Activated CD4-positive, CD25-positive, alpha-beta regulatory T cell (primary cell): ENCODE measurements around the gene MTHFSD.

Source experiments
- DNase-seq, 4 experiments: peaks; one replicate each; lab custom pipeline; 2025; lab: John Stamatoyannopoulos, UW

Gene MTHFSD

GRCh38 chr16:86584071-86584685 is 29.1 kb upstream of the MTHFSD start:
- no peak for DNase-seq

GRCh38 chr16:86581458-86581857 is 26.4 kb upstream of the MTHFSD start:
- no peak for DNase-seq

DNA sequence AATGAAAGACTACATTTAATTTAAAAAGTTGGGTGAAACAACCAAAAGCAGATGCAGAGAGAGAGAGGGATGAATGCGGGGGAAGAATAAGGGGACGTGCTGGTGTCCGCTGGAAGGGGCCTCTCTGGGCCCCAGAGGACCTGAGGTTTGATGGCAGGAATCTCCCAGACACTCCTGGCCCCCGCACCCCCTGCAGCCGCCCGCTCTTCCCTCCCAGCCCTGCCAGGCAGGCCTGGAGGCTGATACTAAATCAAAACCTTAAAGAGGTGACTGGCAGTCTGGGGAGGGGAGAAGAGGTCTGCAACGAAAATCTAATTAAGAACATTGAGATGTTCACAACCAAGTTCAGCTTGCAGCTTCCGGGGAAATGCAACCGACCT is 25.7 kb upstream of the MTHFSD start:
- no peak for DNase-seq

- no peak for DNase-seq
These were observed 25.2 kb upstream of the MTHFSD start for GRCh38 chr16:86580063-86580790.

DNA sequence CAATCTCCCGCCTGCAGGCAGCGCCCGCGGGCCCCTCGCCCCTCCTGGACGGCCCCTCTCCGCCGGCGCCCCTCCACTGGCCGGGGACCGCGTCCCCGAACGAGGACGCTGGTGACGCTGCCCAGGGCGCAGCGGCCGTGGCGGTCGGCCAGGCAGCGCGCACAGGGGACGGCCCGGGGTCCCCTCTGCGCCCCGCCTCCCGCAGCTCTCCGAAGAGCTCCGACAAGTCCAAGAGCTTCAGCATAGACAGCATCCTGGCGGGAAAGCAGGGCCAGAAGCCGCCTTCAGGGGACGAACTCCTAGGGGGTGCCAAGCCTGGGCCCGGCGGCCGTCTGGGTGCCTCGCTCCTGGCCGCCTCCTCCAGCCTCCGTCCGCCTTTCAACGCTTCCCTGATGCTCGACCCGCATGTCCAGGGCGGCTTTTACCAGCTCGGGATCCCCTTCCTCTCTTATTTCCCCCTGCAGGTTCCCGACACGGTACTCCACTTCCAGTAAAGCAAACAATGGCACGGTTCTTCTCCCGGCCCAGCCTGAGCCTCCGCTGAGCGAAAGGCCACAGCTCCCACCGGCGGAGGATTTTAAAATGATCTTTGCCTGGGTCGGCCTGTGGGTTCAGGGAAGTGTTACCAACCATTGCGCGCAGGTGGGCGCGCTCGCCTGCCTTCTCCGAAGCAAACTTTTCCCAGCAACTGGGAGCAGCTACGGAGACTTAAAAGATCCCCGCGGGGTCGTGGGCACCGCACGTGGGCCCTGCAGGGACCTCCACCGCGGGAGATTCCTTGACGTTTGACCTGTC is 24.4 kb upstream of the MTHFSD start:
- DNase-seq: no peak

- no peak for DNase-seq
These were observed 23.7 kb upstream of the MTHFSD start for GRCh38 chr16:86578611-86579267.

GRCh38 chr16:86578061-86578599 is 23.1 kb upstream of the MTHFSD start, which contains the start of gene FOXL1:
FOXL1 (plus strand) TSS chr16:86578549; CDS start chr16:86578724, 175 bp downstream.
- no peak for DNase-seq

GRCh38 chr16:86577314-86577971 is 22.4 kb upstream of the MTHFSD start:
- DNase-seq: no peak

GRCh38 chr16:86576591-86577313 is 21.7 kb upstream of the MTHFSD start:
- DNase-seq: no peak

- DNase-seq: peak in 1 of 4 experiments; percentile 5
These were observed 20.9 kb upstream of the MTHFSD start for GRCh38 chr16:86575754-86576557.

GRCh38 chr16:86575095-86575685 is 20.2 kb upstream of the MTHFSD start:
- no peak for DNase-seq

GRCh38 chr16:86574646-86575045 is 19.6 kb upstream of the MTHFSD start:
- DNase-seq: no peak

- no peak for DNase-seq
These were observed 18.8 kb upstream of the MTHFSD start for GRCh38 chr16:86573646-86574508.

- no peak for DNase-seq
These were observed 18.2 kb upstream of the MTHFSD start for GRCh38 chr16:86573215-86573614.

DNA sequence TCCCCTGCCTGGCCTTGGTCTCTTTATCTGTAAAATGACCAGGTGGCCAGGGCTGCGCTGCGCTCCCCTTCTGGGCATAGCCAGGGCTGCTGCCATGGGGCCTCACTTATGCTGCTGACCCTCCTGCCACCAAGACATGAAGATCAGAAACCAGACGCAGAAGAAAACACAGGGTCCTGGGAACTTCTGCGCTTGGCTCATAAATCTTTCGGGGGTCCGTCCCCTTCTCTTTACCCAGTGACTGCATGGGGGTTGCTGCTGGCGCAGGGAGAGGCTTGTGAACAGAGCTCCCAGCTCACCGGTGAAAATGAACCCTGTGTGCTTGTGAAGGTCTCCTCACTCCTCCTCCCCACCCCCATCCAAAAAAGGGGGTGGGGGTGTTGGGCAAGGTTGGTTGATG is 17.6 kb upstream of the MTHFSD start:
- no peak for DNase-seq

- no peak for DNase-seq
These were observed 17.0 kb upstream of the MTHFSD start for GRCh38 chr16:86572041-86572521.

GRCh38 chr16:86571530-86571915 is 16.5 kb upstream of the MTHFSD start:
- no peak for DNase-seq
